Testis (tissue), 3 donors: ENCODE data around the gene APOL6. TPM values are rescaled to one million over a fixed set of nuclear protein-coding genes. Genes with fewer than 3 reads are reported as not detected.
"Not testable (repeated sequence)": the region's sequence is repeated elsewhere in the genome, so short reads cannot be mapped to it uniquely, and the experiment has no call there.

Source experiments
- DNase-seq: peaks from one replicate; pipeline ENCODE4 v3.0.0-alpha.2; 2019
- H3K27ac ChIP-seq, 2 donors: fragments of 200-600 bp; sonication (generic); one replicate each; pipeline ENCODE4 v1.5.1; 2019
- H3K27me3 ChIP-seq: fragments of 200-600 bp; sonication (generic); one replicate; pipeline ENCODE4 v1.5.1; 2019
- H3K36me3 ChIP-seq: fragments of 200-600 bp; sonication (generic); one replicate; pipeline ENCODE4 v1.5.1; 2017; ENCODE audit warnings: low read depth; ENCODE audit errors: missing control alignments
- H3K4me1 ChIP-seq: fragments of 200-600 bp; sonication (generic); one replicate; pipeline ENCODE4 v1.5.1; 2019
- H3K4me3 ChIP-seq, 2 donors: fragments of 200-600 bp; sonication (generic); one replicate each; pipeline ENCODE4 v1.5.1; 2017 to 2019
- H3K9me3 ChIP-seq: fragments of 200-600 bp; sonication (generic); one replicate; pipeline ENCODE4 v1.5.1; 2017
- POLR2A ChIP-seq: fragments of 450-650 bp; IDR thresholded peaks from one replicate; pipeline ENCODE4 v1.6.1; 2017; ENCODE audit warnings: antibody characterized with exemption, mild to moderate bottlenecking, moderate library complexity
- WGBS, 2 donors: methylation state at CpG; one replicate each; pipeline ENCODE4 v1.1.5; 2018; 5-methylcytosine and 5-hydroxymethylcytosine counted together
- intact Hi-C: fragments of 100-400 bp; cut with DNase I; formaldehyde crosslinking; loops from one replicate; pipeline ENCODE4 v1.15.1; 2023; ENCODE audit warnings: low total_unique reads
- polyA plus RNA-seq: library from polyadenylated mRNA; stranded (reverse); fragments of 350-450 nt; fragmentation: Illumina TruSeq; extraction: RNeasy Lipid Tissue Mini Kit (QIAGEN cat#74804); gene quantifications from one replicate; pipeline ENCODE4 v1.2.3, GENCODE V29; 2014; ENCODE audit warnings: low read depth, low replicate concordance; ENCODE audit not compliant: insufficient read depth
- total RNA-seq, 2 donors: library from RNA; depleted of rRNA; stranded (reverse); fragments of >200 nt; gene quantifications; one replicate each; pipeline ENCODE4 v1.2.3, GENCODE V29; 2016
- TF ChIP-seq, protein P1 (sequence below), 3 experiments: fragments of 450-650 bp in 2 of 3; fragments of 200-600 bp in 1 of 3; sonication (generic) in 1 of 3; IDR thresholded peaks; one replicate each; pipeline ENCODE4 v1.5.1; 2016 to 2019; ENCODE audit warnings: antibody characterized with exemption in 3 of 3, mild to moderate bottlenecking in 2 of 3, moderate library complexity in 1 of 3

The APOL6 gene
- total and polyA plus RNA-seq, 3 donors from 2014 or later, result 2.2 to 3.6 (median 2.8) TPM

DNA sequence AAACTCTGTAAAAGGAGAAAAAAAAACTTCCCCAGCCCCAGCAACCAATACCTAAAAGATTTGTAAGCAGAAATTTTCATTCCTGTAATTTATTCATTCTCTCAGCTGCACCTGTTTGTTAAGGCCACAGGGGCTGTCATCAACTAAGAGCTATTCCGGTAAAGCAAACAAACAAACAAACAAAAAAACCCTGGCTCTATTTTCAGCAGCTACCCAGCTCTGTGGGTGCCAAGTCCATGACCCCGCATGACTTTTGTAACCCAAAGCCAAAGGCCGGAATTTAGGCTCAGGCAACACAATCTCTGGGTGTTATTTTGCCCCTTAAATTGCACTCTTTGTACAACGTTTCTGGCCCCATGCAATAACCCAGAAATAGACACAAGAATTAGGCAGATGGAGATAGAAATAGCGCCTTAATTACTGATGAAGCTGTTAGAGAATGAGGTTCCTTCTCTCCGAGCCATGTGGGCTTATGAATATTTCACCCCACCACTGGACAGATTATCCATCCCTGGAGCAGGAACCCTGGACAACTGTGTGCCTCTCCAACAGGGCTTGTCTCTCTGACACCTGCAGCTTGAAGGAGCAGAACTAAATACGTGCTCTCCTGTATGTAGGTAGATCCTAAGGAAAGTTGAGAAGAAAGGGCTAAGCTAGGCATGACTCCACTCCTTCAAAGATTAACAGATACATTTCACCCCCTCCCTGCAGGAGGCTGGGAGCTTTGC lies 29.4 kb downstream of the APOL6 start:
- no peak overlapping the region for H3K27ac ChIP-seq
- H3K27me3 ChIP-seq, result no peaks in the 10 kb centered on the region
- no peaks in the 10 kb centered on the region for H3K36me3 ChIP-seq
- H3K9me3 ChIP-seq, result no peaks in the 10 kb centered on the region
- DNase-seq, result no peak
- 74 to 83% methylated on average over 7 of the region's 7 CpGs for WGBS, 2 donors
- TF ChIP-seq POLR2A, result no peak
- TF ChIP-seq, protein P1, sequence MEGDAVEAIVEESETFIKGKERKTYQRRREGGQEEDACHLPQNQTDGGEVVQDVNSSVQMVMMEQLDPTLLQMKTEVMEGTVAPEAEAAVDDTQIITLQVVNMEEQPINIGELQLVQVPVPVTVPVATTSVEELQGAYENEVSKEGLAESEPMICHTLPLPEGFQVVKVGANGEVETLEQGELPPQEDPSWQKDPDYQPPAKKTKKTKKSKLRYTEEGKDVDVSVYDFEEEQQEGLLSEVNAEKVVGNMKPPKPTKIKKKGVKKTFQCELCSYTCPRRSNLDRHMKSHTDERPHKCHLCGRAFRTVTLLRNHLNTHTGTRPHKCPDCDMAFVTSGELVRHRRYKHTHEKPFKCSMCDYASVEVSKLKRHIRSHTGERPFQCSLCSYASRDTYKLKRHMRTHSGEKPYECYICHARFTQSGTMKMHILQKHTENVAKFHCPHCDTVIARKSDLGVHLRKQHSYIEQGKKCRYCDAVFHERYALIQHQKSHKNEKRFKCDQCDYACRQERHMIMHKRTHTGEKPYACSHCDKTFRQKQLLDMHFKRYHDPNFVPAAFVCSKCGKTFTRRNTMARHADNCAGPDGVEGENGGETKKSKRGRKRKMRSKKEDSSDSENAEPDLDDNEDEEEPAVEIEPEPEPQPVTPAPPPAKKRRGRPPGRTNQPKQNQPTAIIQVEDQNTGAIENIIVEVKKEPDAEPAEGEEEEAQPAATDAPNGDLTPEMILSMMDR (IDR thresholded peaks at IDR 0.05), result no peak
- H3K4me1 ChIP-seq, result no peaks in the 10 kb centered on the region
- H3K4me3 ChIP-seq, result no peak overlapping the region
- intact Hi-C loops, result no loop called here

- no peaks in the 10 kb centered on the region for H3K27me3 ChIP-seq
- H3K4me1 ChIP-seq, result no peaks in the 10 kb centered on the region
- no peak for DNase-seq
- H3K9me3 ChIP-seq, result no peaks in the 10 kb centered on the region
- 82 to 92% methylated on average over 2 of the region's 2 CpGs for WGBS, 2 donors
- no peaks in the 10 kb centered on the region for H3K36me3 ChIP-seq
- intact Hi-C loops, result no loop called here
- H3K4me3 ChIP-seq, result no peak overlapping the region
- no peak overlapping the region for H3K27ac ChIP-seq
- no peak for TF ChIP-seq POLR2A
- TF ChIP-seq, protein P1 (IDR thresholded peaks at IDR 0.05), result no peak
Measured at GRCh38 chr22:35678836-35679235, 30.6 kb downstream of the APOL6 start.

DNA sequence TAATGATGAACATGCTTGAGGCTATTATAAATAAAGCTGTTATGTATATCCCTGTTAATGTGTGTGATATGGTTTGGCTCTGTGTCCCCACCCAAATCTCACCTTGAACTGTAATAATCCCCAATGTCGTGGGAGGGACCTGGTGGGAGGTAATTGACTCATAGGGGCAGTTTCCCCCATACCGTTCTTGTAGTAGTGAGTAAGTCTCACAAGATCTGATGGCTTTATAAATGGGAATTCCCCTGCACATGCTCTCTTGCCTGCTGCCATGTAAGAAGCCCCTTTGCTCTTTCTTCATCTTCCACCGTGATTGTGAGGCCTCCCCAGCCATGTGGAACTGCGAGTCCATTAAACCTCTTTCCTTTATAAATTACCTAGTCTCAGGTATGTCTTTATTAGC lies 31.2 kb downstream of the APOL6 start:
- H3K36me3 ChIP-seq, H3K27me3 ChIP-seq, H3K27ac ChIP-seq, H3K4me3 ChIP-seq, H3K4me1 ChIP-seq, H3K9me3 ChIP-seq, DNase-seq, intact Hi-C loops: not testable (repeated sequence)
- WGBS, 2 donors, result 67 to 85% methylated on average over 4 of the region's 4 CpGs

- Histone ChIP-seq H3K4me3 (no peak overlapping the region), H3K27me3 (no peaks in the 10 kb centered on the region), H3K9me3 (no peaks in the 10 kb centered on the region), H3K4me1 (no peaks in the 10 kb centered on the region), H3K36me3 (no peaks in the 10 kb centered on the region), H3K27ac (no peak overlapping the region)
- no peak for DNase-seq
- TF ChIP-seq, protein P1 (IDR thresholded peaks at IDR 0.05), result no peak
- TF ChIP-seq POLR2A, result no peak
- intact Hi-C loops, result no loop called here
- WGBS, 2 donors, result 71 to 82% methylated on average over 4 of the region's 4 CpGs
Measured at GRCh38 chr22:35681454-35682052, 33.3 kb downstream of the APOL6 start.

DNA sequence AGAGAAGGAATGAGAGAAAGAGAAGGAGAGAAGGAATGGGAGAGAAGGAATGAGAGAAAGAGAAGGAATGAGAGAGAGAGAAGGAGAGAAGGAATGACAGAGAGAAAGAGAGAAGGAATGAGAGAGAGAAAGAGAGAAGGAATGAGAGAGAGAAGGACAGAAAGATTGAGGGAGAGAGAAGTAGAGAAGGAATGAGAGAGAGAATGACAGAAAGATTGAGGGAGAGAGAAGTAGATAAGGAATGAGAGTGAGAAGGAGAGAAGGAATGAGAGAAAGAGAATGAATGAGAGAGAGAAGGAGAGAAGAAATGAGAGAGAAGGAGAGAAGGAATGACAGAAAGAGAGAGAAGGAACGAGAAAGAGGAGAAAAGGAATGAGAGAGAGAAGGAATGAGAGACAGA lies 35.3 kb downstream of the APOL6 start:
- Histone ChIP-seq H3K4me3 (no peak overlapping the region), H3K9me3 (no peaks in the 10 kb centered on the region), H3K36me3 (no peaks in the 10 kb centered on the region), H3K27me3 (no peaks in the 10 kb centered on the region), H3K4me1 (no peaks in the 10 kb centered on the region), H3K27ac (no peak overlapping the region)
- intact Hi-C loops, result no loop called here
- 86 to 94% methylated on average over 1 of the region's 1 CpG for WGBS, 2 donors
- TF ChIP-seq, protein P1 (IDR thresholded peaks at IDR 0.05), result no peak
- no peak for TF ChIP-seq POLR2A
- DNase-seq, result no peak
